Keratinocyte (primary cell): ENCODE results near the gene CRTC3. TPM values are rescaled to one million over a fixed set of nuclear protein-coding genes. Genes with fewer than 3 reads are reported as not detected.

ENCODE experiments used
- DNase-seq: peaks from one replicate; pipeline ENCODE4 v3.0.0-alpha.2; 2011; ENCODE audit warnings: low read depth, missing footprints, low spot score
- FAIRE-seq: peaks from 2 replicates; lab custom pipeline; 2011; peaks lifted over from hg19 to GRCh38; lab: Jason Lieb, UNC
- H2AFZ ChIP-seq: 2 replicates; pipeline ENCODE4 v1.6.0; 2012; ENCODE audit warnings: low read length, control low read depth, inconsistent platforms; ENCODE audit not compliant: control insufficient read depth
- H3K27ac ChIP-seq: 2 replicates; pipeline ENCODE4 v1.5.1; 2011; ENCODE audit warnings: low read length; ENCODE audit not compliant: control insufficient read depth, insufficient read depth
- H3K27me3 ChIP-seq: 3 replicates; pipeline ENCODE4 v1.6.0; 2011; ENCODE audit warnings: low read length; ENCODE audit not compliant: control insufficient read depth, insufficient read depth; ENCODE audit errors: extremely low read depth
- H3K36me3 ChIP-seq, 2 experiments: 2 replicates in 1 of 2; 3 replicates in 1 of 2; pipeline ENCODE4 v1.5.1; 2011; ENCODE audit warnings: low read length in 2 of 2, mild to moderate bottlenecking in 1 of 2; ENCODE audit not compliant: control insufficient read depth in 2 of 2, insufficient read depth in 2 of 2; ENCODE audit errors: extremely low read depth in 1 of 2
- H3K4me1 ChIP-seq: 3 replicates; pipeline ENCODE4 v1.5.1; 2011; ENCODE audit warnings: low read length; ENCODE audit not compliant: control insufficient read depth, insufficient read depth; ENCODE audit errors: extremely low read depth
- H3K4me2 ChIP-seq: 3 replicates; pipeline ENCODE4 v1.6.0; 2011; ENCODE audit warnings: low read depth, low read length; ENCODE audit not compliant: control insufficient read depth, insufficient read depth; ENCODE audit errors: extremely low read depth
- H3K4me3 ChIP-seq, 3 experiments: fragments of 200-600 bp in 1 of 3; sonication (generic) in 1 of 3; 2 replicates in 2 of 3; 3 replicates in 1 of 3; pipeline ENCODE4 v1.5.1; 2011 to 2016; ENCODE audit warnings: low read length in 3 of 3, mild to moderate bottlenecking in 3 of 3, control low read depth in 2 of 3, inconsistent platforms in 1 of 3, low read depth in 1 of 3, mixed read lengths in 1 of 3, mixed run types in 1 of 3, moderate library complexity in 1 of 3; ENCODE audit not compliant: control insufficient read depth in 2 of 3, insufficient read depth in 2 of 3; ENCODE audit errors: extremely low read depth in 1 of 3
- H3K79me2 ChIP-seq: 2 replicates; pipeline ENCODE4 v1.6.0; 2012; ENCODE audit warnings: low read length; ENCODE audit not compliant: control insufficient read depth, insufficient read depth
- H3K9ac ChIP-seq: 3 replicates; pipeline ENCODE4 v1.6.0; 2011; ENCODE audit warnings: low read length; ENCODE audit not compliant: control insufficient read depth, insufficient read depth; ENCODE audit errors: extremely low read depth
- H3K9me1 ChIP-seq: 3 replicates; pipeline ENCODE4 v1.6.0; 2011; ENCODE audit warnings: low read length; ENCODE audit not compliant: control insufficient read depth, insufficient read depth; ENCODE audit errors: extremely low read depth
- H3K9me3 ChIP-seq: 2 replicates; pipeline ENCODE4 v1.5.1; 2012; ENCODE audit warnings: low read depth, low read length; ENCODE audit not compliant: control insufficient read depth
- H4K20me1 ChIP-seq: 3 replicates; pipeline ENCODE4 v1.6.0; 2011; ENCODE audit warnings: low read length; ENCODE audit not compliant: control insufficient read depth, insufficient read depth; ENCODE audit errors: extremely low read depth
- EZH2 ChIP-seq: IDR thresholded peaks from one replicate; pipeline ENCODE4 v1.6.1; 2012; ENCODE audit warnings: inconsistent platforms, mild to moderate bottlenecking, low read length, moderate library complexity
- dilution Hi-C: fragments of 300-500 bp; cut with MboI; formaldehyde crosslinking; loops from one replicate; pipeline ENCODE4 v1.7.0; 2020; ENCODE audit warnings: low sequenced_read_pairs; ENCODE audit not compliant: extremely low pct_ligation_motif_present
- polyA plus RNA-seq, 5 experiments: library from polyadenylated mRNA; depleted of rRNA in 3 of 5; stranded (reverse) in 3 of 5; stranded (forward) in 1 of 5; unstranded in 1 of 5; fragments of >200 nt; gene quantifications; 1 replicate in 1 of 5; 2 replicates in 3 of 5; 3 replicates in 1 of 5; pipeline versions ENCODE4 v1.2.1 to v1.2.3, GENCODE V29; 2011 to 2012; ENCODE audit warnings: missing spikeins in 2 of 5, low read depth in 1 of 5, low replicate concordance in 1 of 5
- TF ChIP-seq, protein P1 (sequence below), 3 experiments: IDR thresholded peaks in 1 of 3; conservative IDR thresholded peaks in 1 of 3; optimal IDR thresholded peaks in 1 of 3; 2 replicates in 2 of 3; 3 replicates in 1 of 3; pipeline versions ENCODE3 to v1.5.1; 2011; ENCODE audit warnings: low read length in 3 of 3, mild to moderate bottlenecking in 3 of 3, moderate library complexity in 2 of 3, control low read depth in 1 of 3, inconsistent platforms in 1 of 3; ENCODE audit not compliant: insufficient read depth in 2 of 3; ENCODE audit errors: extremely low read depth in 1 of 3

The CRTC3 gene
- polyA plus RNA-seq, 1 donor (not counting 4 experiments of a cell fraction or from before 2014, with no cell fraction given), result 11.9 TPM

- peaks cover 29% of the 10 kb centered on the region for H3K4me1 ChIP-seq
- no peaks in the 10 kb centered on the region for H3K79me2 ChIP-seq
- no peaks in the 10 kb centered on the region for H3K27me3 ChIP-seq
- H3K9me1 ChIP-seq, result no peaks in the 10 kb centered on the region
- TF ChIP-seq, protein P1, sequence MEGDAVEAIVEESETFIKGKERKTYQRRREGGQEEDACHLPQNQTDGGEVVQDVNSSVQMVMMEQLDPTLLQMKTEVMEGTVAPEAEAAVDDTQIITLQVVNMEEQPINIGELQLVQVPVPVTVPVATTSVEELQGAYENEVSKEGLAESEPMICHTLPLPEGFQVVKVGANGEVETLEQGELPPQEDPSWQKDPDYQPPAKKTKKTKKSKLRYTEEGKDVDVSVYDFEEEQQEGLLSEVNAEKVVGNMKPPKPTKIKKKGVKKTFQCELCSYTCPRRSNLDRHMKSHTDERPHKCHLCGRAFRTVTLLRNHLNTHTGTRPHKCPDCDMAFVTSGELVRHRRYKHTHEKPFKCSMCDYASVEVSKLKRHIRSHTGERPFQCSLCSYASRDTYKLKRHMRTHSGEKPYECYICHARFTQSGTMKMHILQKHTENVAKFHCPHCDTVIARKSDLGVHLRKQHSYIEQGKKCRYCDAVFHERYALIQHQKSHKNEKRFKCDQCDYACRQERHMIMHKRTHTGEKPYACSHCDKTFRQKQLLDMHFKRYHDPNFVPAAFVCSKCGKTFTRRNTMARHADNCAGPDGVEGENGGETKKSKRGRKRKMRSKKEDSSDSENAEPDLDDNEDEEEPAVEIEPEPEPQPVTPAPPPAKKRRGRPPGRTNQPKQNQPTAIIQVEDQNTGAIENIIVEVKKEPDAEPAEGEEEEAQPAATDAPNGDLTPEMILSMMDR (optimal IDR thresholded peaks at IDR 0.05 in 1 of 3, IDR thresholded peaks at IDR 0.05 in 1 of 3, conservative IDR thresholded peaks at IDR 0.05 in 1 of 3; ENCODE audit: extremely low read depth in 1 of 3, insufficient read depth in 2 of 3, low read length in 3 of 3), result no peak
- TF ChIP-seq EZH2, result no peak
- H3K27ac ChIP-seq, result peak overlapping the region; percentile 75
- peak overlapping the region; percentile 85 for H3K9ac ChIP-seq
- dilution Hi-C loops, result no loop called here
- no peaks in the 10 kb centered on the region for H4K20me1 ChIP-seq
- no peaks in the 10 kb centered on the region for H3K36me3 ChIP-seq
- no peak for FAIRE-seq
- peak overlapping the region; percentile 67 to 79 (median 77) for H3K4me3 ChIP-seq
- no peak for DNase-seq
- peak overlapping the region; percentile 89 for H3K4me2 ChIP-seq
- H2AFZ ChIP-seq, result peak overlapping the region; percentile 66
- no peaks in the 10 kb centered on the region for H3K9me3 ChIP-seq
These were observed 135.0 kb downstream of the CRTC3 start for GRCh38 chr15:90664650-90665287.

DNA sequence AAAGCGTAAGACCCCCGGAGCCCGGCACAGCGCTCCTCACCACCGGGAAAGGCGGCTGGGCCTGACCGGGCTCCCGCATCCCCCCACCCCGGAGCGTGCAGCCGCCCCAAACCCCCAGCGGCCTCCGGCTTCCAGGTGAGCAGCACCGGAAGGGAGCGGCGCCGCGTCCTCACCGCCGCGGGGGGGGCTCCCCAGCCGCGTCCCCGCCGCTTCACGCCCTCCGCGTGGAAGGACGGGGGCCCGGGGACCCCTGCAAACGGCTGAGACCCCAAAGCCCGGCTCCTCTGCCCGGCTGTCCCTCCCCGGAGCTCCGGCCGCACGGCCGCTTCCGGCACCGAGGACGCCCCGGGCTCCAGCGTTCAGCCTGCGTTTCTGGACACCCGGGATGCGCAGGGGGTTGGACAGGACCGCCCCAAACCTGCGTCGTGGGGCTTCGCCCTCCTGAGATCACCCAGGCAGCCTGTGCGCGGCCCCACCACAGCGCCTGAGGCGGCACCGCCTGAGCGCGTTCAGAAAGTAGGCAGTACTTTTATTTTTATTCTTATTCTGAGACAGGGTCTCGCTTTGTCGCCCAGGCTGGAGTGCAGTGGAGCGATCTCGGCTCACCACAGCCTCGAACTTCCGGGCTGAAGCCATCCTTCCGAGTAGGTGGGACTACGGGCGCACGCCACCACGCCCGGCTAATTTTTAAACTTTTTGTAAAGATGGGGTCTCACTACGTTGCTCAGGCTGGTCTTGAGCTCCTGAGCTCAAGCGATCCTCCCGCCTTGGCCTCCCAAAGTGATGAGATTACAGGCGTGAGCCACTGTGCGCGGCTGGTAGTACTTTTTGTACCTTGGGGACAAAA is 135.8 kb downstream of the CRTC3 start:
- TF ChIP-seq EZH2, result no peak
- TF ChIP-seq, protein P1 (optimal IDR thresholded peaks at IDR 0.05 in 1 of 3, IDR thresholded peaks at IDR 0.05 in 1 of 3, conservative IDR thresholded peaks at IDR 0.05 in 1 of 3; ENCODE audit: extremely low read depth in 1 of 3, insufficient read depth in 2 of 3, low read length in 3 of 3), result no peak
- Histone ChIP-seq H3K9me3 (no peaks in the 10 kb centered on the region), H3K9ac (peak overlapping the region; percentile 85), H3K9me1 (no peaks in the 10 kb centered on the region), H3K4me1 (peaks cover 23% of the 10 kb centered on the region), H2AFZ (peak overlapping the region; percentile 82), H3K79me2 (no peaks in the 10 kb centered on the region), H3K4me3 (peak overlapping the region; percentile 67 to 79 (median 77)), H3K27ac (peak overlapping the region; percentile 75), H3K27me3 (no peaks in the 10 kb centered on the region), H3K4me2 (peak overlapping the region; percentile 89), H3K36me3 (no peaks in the 10 kb centered on the region), H4K20me1 (no peaks in the 10 kb centered on the region)
- no peak for FAIRE-seq
- DNase-seq, result no peak
- dilution Hi-C loops, result no loop called here
